Suppressor macrophage (primary cell): ENCODE results near the gene ZNF117.
"Not testable (repeated sequence)": the region's sequence is repeated elsewhere in the genome, so short reads cannot be mapped to it uniquely, and the experiment has no call there.

Experiments used
- DNase-seq, 4 experiments: peaks; one replicate each; pipeline ENCODE4 v3.0.0-alpha.2; 2020 to 2022
- total RNA-seq, 17 experiments: gene quantifications; one replicate each; lab custom pipeline; 2026; ENCODE audit warnings: mixed read lengths in 6 of 17, inconsistent platforms in 3 of 17; lab: John Stamatoyannopoulos, UW

Gene ZNF117
- 1.9 to 45.3 (median 10.9) reads per million in 17 experiments for total RNA-seq

GRCh38 chr7:64990936-64991335, at the start of gene ZNF117:
Gene ZNF117, minus strand, starts transcription at chr7:64991036.
- no peak for DNase-seq

GRCh38 chr7:65038767-65039166, 47.9 kb upstream of the ZNF117 start:
- peak; percentile 24 to 62 (median 32) for DNase-seq

DNA sequence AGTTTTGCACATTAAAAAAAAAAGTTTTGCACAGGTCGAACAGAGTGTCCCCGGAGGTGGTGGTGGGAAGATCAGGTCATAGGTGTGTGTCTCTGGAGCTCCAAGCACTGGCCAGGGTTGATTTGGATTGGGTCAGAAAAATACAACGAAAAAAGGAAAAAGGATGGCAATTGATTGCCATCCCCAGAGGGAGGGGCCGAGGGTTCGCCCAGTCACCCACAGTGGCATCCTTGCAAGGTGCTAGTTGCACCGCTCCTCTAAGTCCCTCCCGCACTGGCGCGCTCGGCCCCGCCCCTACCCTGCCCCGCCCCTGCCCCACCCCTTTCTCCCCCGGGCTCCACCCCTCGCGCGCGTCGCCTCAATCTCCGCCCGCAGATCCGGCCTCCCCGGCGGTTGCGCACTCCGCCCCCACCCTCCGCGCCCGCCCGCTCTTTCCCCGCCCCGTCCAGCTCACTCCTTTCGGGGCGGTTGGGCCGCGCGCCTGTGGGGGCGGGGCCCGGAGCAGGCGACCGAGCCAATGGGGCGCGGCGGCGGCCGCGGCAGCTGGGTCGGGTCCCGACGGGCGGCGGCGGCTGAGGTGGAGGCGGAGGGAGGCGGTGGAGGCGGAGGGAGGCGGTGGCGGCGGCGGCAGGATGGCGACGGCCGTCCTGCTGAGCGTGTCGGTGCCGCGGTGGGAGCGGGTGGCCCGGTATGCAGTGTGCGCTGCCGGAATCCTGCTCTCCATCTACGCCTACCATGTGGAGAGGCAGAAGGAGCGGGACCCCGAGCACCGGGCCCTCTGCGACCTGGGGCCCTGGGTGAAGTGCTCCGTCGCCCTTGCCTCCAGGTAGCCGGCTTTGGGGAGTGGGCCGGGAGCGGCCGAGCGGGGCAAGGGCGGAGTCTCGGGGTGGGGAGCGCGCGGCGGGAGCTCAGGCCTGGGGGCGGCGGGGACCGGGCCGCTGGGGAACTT, 47.2 kb upstream of the ZNF117 start:
- peak; percentile 94 to 98 (median 96) for DNase-seq

DNA sequence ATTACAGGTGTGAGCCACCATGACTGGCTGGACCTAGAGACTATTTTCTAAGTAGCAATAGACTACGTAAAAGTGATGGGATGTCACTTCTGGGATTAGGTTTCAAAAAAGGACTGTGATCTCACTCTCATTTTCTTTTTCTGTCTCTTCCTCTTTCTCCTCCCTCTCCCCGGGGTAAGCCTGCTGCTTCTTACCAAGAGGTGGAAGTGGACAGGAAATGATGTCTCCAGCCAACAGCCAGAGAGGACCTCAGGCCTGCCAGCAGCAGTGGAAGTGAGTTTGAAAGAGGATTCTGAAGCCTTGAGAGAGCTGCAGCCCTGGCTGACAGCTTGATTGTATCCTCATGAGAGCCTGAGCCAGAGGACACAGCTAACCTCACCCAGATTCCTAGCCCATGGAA, 45.7 kb upstream of the ZNF117 start:
- peak; percentile 68 to 88 (median 84) for DNase-seq

DNA sequence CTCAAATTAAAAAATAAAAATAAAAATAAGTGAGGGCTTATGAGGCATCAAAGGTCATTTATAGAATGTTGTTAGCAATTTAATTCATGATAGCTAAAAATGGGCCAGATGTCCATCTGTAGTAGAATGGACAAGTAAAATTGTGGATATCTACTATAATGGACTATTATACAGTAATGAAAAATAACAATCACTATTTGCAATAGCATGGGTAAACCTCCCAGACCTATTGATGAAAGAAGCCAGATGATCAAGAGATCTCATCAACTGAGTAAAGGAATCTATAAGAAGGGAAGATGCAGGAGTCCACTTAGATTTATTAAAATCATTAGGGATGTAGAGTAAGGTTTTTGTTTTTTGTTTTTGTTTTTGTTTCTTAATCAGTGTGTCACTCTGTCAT, 44.6 kb upstream of the ZNF117 start:
- not testable (repeated sequence) for DNase-seq

- peak; percentile 15 to 69 (median 62) for DNase-seq
Observed at GRCh38 chr7:65034120-65034782, 43.4 kb upstream of the ZNF117 start.

GRCh38 chr7:65033391-65033790, 42.6 kb upstream of the ZNF117 start:
- not testable (repeated sequence) for DNase-seq

GRCh38 chr7:65025023-65025422, 34.2 kb upstream of the ZNF117 start:
- DNase-seq: not testable (repeated sequence)

GRCh38 chr7:65020978-65021377, 30.1 kb upstream of the ZNF117 start:
- DNase-seq: not testable (repeated sequence)

DNA sequence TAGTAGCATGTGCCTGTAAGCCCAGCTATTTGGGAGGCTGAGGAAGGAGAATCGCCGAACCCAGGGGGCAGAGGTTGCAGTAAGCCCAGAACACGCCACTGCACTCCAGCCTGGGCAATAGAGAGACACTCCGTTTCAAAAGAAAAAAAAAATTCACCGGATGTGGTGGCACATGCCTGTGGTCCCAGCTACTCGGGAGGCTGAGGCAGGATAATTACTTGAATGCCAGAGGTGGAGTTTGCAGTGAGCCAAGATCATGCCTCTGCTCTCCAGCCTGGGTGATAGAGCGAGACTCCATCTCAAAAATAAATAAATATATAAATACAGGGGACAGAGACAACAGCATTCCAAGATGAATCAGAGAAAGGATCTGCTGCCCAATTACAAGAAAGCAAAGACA, 19.0 kb upstream of the ZNF117 start:
- DNase-seq: not testable (repeated sequence)

DNA sequence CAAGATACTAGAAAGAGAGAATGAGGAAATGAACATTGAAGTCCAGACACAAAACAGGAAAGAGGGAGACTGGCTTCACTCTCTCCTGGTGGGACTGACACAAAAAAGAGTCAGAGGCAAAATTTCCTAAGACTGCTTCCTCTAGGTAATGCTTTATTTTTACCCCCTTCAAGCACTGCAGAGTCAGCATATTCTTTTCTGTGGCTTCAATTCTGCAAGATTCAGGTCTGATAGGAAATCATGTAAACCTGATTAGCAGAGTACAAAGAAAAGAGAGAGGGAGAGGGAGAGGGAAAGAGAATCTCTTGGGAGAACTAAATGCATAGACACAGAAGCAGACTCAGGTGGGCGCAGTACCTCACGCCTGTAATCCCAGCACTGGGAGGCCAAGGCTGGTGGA, 18.6 kb upstream of the ZNF117 start:
- not testable (repeated sequence) for DNase-seq

GRCh38 chr7:65007036-65007435, 16.2 kb upstream of the ZNF117 start:
- peak; percentile 9 to 47 (median 22) for DNase-seq

DNA sequence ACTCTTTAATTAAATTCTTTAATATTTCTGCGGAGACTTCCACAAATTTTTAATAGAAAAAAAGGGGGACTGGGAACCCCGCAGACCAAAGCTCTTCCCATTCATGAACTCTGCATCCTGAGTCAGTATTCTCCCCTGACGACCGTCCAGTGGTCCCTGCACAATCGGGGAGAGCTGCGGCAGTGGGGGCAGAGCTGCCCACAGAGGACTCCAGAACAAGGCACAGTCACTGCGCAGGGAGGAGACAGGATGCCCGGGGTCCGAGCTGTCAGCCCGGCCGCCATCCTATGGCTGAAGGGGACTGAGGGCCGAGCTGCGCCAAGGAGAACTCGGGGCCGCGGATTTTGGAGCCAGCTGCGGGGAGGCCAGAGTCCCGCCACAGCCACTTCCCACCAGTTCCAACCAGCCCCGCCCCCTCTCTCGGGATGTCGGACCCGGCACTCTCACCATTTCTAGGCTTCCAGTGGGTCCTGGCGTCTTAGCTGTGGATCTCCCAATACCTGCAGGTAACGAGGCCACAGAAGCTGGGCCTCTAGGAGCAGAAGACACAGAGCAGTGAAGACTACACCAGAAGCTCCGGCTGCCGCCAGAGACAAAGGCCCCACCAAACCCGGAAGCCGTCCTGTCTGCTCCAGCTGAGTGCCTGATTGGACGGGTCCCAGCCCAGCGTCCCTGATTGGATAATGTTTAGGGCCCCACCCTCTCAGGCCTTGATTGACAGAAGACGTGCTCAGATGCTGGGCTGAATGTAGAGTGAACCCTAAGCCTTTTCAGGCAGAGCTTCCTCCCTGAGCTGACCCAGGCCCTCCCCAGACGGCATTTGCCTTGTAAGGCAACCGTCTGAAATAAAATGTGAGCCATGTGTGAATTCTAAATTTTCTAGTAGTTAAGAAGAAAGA, 15.5 kb upstream of the ZNF117 start, which contains the start of gene ERV3-1:
ERV3-1 (minus strand) TSS at position 594 of the 899 bp plus-strand sequence. CDS start 13,661 bp downstream, outside the sequence.
- DNase-seq: peak; percentile 92 to 96 (median 94)

- no peak for DNase-seq
Observed at GRCh38 chr7:65004575-65004974, 13.7 kb upstream of the ZNF117 start.

- DNase-seq: no peak
Observed at GRCh38 chr7:65002972-65003585, 12.2 kb upstream of the ZNF117 start.

DNA sequence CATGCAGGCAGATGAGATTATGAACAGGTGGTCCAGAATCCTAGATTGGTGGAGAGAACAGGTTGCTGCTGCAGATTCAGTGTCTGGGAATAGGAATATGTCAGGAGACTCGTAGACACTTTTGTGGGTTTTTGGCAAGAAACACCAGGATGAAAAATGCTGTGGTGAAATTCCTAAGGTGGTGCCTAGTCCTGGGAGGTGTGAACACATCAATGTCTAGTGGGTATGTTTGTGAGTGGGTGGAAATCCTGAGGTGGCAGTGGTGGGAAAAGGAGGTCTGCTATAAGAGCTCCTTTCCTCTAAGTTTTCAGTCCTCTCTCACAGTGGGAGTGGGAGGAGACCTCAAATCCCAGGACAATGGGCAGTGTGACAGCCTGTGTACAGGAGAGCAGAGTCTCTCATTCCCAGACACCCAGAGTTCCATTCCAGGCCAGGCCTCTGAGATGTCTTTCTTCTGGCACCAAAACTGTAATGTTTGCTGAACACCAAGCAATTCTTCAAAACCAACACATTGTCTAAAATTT, 10.5 kb upstream of the ZNF117 start:
- no peak for DNase-seq

DNA sequence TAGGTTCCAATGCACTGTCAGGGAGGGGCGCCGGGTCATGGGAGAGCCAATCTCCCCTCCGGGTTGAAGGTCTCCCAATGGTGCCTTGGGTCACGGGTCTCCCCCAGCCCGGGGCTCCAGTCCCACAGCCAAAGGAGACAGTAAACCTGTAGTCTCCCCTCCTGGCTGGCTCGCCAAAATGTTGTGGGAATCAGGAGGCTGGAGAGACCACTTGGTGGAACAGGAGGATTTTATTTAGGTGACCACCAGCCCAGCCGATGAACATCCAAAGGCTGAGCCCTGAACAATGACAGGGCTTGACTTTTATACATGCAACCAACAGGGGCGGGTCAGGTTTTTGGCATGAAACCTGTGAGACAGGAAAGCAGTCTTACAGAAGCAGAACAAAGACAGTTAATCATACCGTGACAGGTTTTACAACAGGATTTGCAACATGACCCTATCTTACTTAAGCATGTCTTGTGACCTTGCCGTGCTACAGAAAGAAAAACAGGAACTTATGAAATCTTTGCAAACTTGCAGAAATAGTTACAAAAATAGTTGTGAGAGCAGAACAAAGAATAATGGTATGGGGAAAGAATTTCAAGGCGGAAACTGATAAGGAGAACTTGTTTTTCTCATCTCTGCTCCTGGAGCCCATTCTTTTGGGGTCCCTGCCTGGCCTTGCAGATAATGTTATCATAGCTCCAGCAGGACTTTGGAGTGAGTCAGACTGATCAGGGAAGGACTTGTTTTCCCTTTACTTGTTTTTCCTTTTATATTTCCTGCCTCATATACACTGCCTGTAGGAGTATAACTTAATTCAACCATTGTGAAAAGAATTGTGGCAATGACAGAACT, 8.5 kb upstream of the ZNF117 start:
- DNase-seq: peak; percentile 46 to 87 (median 74)

DNA sequence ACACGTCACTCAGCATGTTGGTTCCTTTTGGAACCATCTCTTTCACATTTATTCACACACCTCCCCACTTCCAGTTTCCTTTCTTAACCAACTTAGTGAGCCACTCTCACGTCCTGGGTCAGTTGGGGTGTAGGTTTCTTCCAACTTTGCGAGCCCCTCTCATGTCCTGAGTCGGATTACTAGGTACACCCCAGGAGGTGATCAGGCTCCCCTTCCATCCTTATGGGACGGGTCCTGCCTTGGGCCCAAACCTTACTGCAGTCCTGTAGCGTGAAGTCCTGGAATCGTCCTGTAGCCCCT, 8.0 kb upstream of the ZNF117 start:
- no peak for DNase-seq

GRCh38 chr7:64997927-64998391, 7.1 kb upstream of the ZNF117 start:
- DNase-seq: no peak

GRCh38 chr7:64997164-64997908, 6.5 kb upstream of the ZNF117 start:
- DNase-seq: no peak
